ENCODE results near the gene CRIP1. TPM values are rescaled to one million over a fixed set of nuclear protein-coding genes. Genes with fewer than 3 reads are reported as not detected.

The CRIP1 gene
- total RNA-seq, 4 donors from 2014 or later = 10.0 to 41.8 (median 28.1) TPM

DNA sequence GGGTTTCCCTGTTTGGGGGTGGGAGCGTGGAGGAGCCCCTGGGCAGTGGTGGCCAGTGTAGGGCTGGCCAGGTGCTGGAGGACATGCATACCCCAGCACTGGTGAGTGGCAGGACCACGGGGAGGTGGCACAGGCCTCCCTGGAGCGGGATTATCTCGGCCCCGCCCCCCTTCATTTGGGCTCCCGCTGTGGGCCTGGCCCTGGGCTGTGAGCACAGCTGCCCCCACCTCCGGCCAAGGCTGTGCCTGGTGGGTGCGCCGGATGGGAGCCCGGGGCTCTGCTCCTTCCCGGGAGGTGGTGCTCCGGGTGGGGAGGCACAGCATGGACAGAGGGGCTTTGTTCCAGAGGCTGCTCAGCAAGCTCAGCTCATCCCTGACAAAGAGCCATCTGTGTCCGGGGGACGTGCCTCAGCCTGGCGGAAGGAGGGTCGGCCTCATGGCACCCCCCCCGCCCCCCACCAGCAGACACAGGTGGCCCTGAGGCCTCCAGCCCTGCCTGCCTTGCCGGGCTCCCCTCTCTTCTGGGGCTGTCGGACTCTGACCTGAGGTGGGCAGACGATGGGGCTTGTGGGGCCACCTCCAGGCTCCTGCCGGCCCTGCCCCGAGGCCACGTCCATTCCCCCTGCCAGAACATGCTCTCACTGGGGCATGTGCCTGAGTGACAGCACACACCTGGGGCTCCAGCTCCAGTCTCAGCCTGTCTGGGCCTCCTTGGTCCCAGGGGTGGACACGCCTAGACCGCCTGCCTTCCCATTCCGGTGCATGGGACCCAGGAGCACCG, 12.8 kb downstream of the CRIP1 start:
- TF ChIP-seq, protein P1, sequence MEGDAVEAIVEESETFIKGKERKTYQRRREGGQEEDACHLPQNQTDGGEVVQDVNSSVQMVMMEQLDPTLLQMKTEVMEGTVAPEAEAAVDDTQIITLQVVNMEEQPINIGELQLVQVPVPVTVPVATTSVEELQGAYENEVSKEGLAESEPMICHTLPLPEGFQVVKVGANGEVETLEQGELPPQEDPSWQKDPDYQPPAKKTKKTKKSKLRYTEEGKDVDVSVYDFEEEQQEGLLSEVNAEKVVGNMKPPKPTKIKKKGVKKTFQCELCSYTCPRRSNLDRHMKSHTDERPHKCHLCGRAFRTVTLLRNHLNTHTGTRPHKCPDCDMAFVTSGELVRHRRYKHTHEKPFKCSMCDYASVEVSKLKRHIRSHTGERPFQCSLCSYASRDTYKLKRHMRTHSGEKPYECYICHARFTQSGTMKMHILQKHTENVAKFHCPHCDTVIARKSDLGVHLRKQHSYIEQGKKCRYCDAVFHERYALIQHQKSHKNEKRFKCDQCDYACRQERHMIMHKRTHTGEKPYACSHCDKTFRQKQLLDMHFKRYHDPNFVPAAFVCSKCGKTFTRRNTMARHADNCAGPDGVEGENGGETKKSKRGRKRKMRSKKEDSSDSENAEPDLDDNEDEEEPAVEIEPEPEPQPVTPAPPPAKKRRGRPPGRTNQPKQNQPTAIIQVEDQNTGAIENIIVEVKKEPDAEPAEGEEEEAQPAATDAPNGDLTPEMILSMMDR (IDR thresholded peaks at IDR 0.05; ENCODE audit: low read depth) = no peak

DNA sequence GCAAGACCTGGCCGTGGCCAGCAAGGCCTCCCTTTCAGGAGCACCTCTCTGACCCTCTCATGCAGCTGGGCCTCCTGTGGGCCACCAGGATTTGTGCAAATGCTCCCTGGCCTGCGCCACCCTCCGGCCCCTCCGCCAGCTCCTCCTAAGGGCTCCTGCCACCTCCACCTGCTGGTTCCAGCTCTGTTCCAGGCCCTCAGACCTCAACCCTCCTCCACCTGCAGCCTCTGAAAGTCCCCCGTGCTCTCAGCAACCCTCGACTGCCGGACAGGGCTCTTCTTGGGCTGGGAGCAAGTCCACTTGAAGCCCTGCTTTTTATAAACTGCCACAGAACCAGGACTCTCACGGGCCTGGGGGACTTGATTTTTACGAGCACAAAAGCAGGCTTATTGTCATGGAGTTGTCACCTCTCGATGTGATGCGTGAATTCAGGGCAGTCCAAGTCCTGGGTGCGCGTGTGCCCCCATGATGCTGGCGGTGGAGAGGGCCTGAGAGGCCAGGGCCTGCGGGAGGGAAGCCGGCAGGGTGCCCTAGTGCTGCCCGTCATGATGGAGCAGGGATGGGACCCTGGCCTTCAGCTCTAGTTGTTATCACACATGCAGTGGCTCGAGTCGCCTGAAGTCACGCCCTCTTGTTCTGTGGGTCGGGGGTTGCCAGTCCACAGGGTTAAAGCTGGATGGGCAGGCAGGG, 13.5 kb downstream of the CRIP1 start:
- TF ChIP-seq, protein P1 (IDR thresholded peaks at IDR 0.05; ENCODE audit: low read depth) = no peak

DNA sequence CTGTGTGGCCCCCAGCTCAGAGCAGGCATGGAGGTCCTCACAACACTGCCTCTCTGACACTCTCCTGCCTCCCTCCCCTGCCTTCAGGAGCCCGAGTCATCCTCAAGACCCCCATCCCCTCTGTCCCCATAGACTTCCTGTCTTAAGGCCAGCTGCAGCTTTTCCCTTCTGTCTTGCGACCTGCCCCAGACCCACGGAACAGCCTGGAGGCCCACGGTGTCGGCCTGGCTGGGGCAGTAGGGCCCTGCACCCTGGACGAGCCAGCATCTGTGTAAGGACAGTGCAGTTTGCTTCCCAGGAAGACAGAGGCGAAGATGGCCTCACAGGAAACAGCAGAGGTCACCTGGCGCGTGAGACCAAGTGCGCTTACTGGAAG, 14.0 kb downstream of the CRIP1 start:
- TF ChIP-seq, protein P1 (IDR thresholded peaks at IDR 0.05; ENCODE audit: low read depth) = no peak

DNA sequence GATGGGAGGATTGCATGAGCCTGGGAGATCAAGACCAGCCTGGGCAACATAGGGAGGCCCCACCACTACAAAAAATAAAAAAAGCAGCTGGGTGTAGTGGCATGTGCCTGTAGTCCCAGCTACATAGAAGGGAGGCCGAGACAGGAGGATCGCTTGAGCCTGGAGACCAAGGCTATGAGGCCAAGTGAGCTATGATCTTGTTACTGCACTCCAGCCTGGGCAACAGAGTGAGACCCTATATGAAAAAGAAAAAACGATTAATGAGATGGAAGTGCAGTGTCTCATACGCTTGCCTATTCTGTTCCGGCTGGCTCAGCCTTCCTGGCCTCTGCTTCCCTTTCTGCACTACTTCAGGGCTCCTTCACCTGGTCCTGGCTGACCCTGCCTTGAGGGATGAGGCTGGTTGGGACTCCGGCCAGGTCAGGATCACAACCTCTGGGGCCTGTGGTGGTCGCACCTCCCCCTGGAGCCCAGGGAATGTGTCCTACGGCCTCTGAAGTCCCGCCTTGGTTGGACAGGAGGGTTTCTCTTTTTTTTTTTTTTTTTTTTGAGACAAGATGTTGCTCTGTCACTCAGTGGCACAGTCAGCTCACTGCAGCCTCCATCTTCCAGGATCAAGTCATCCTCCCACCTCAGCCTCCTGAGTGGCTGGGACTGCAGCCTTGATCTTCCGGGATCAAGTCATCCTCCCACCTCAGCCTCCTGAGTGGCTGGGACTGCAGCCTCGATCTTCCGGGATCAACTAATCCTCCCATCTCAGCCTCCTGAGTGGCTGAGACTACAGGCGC, 15.0 kb downstream of the CRIP1 start:
- TF ChIP-seq, protein P1 (IDR thresholded peaks at IDR 0.05; ENCODE audit: low read depth) = no peak

DNA sequence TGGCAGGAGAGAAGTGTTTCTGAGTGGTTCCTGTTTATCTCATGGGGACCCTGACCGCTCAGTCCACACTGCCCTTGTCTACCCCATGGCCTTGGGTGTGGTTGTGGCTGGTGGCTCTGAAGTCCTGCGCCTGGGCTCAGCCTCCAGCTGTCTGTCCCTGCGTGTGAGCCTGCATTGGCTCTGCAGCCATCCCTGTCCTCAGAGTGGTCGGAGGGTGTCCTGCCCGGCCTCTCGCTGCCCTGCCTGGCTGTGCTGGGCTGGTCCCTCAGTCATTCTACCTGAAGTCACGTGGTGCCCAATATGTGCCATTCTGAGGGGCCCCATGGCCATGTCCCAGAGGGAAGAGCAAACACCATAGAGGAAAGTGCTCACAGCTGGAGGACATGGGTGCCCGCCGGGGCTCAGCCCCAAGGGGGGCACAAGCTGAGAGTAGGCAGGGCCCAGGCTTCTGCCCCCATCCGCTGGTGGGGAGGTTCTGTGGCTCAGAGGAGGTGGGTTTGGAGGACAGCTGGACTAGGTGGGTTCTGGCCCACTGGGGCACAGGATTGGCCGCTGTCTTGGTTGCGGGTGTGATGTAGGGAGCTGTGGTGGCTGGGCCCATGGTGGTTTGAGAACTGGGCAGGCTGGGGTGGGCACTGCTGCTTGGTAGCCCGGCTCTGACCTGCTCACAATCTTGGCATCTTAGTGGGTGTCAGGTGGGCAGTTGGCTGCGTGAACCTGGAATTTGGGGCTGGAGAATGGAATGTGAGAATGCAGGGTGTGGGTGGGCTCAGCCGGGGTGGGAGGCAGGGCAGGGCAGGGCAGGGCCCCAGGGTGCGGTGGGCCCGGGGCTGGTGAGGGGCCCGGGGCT, 16.0 kb downstream of the CRIP1 start:
- TF ChIP-seq, protein P1 (IDR thresholded peaks at IDR 0.05; ENCODE audit: low read depth) = no peak

DNA sequence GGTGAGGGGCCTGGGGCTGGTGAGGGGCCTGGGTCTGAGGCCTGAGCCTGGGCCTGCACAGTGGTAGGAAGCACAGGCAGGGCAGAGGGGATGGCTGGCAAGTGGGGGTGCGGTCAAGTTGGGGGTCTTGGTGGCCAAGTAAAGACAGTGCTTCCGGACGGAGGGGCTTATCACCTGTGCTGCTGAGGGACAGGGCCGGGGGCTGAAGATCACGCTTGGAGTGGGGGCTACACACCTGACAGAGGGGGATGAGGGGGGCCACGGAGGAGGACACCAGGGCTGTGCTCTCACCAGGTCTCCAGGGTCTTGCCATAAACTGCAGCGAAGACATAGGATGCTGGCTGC, 16.6 kb downstream of the CRIP1 start:
- TF ChIP-seq, protein P1 (IDR thresholded peaks at IDR 0.05; ENCODE audit: low read depth) = no peak
